Ramos (cell line): ENCODE results near the gene GCGR.

Experiments used
- in situ Hi-C: fragments of 300-500 bp; cut with MboI; formaldehyde crosslinking; loops from one replicate; pipeline ENCODE4 v1.14.3; 2022; ENCODE audit warnings: low sequenced_read_pairs; ENCODE audit not compliant: unreplicated experiment

Gene GCGR

DNA sequence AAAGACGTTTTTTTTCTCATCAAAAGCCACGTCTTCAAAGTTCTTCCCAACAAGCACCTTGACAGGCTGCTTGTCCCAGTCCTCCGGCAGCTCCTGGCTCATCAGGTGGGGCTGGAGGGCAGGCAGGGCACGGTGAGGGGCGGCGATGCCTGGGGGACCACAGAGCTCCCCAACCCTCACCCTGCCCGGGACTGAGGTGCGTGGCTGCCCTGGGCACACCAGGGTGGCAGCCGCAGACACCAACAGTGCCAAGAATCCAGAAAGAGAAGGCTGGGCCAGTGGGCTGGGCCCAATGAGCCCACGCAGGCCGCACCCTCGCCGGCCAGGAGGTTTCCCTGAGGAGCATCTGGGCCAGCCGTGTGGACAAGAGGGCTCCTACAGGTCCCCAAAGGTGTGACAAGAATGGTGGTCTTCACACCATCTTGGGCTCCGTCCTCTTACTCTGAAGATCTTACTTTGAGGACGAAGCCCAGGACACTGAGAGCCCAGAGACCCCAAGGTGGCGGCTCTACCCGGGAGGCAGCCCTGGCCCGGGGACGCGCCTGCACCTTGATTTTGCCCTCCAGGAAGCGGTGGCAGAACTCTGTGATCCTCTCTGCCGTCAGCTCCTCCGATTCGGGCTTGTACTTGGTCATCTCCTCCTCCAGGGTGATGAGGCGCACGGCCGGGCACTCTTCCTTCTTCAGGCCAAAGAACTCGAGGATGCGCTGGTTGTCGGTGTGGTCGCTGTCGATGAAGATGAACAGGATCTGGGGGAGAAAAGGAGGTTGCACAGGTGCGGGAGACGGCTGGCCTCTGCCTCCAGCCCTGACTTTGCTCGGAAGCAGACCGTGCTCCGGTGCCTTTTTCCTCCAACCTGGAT lies 42.2 kb downstream of the GCGR start:
- in situ Hi-C loops = no loop called here

DNA sequence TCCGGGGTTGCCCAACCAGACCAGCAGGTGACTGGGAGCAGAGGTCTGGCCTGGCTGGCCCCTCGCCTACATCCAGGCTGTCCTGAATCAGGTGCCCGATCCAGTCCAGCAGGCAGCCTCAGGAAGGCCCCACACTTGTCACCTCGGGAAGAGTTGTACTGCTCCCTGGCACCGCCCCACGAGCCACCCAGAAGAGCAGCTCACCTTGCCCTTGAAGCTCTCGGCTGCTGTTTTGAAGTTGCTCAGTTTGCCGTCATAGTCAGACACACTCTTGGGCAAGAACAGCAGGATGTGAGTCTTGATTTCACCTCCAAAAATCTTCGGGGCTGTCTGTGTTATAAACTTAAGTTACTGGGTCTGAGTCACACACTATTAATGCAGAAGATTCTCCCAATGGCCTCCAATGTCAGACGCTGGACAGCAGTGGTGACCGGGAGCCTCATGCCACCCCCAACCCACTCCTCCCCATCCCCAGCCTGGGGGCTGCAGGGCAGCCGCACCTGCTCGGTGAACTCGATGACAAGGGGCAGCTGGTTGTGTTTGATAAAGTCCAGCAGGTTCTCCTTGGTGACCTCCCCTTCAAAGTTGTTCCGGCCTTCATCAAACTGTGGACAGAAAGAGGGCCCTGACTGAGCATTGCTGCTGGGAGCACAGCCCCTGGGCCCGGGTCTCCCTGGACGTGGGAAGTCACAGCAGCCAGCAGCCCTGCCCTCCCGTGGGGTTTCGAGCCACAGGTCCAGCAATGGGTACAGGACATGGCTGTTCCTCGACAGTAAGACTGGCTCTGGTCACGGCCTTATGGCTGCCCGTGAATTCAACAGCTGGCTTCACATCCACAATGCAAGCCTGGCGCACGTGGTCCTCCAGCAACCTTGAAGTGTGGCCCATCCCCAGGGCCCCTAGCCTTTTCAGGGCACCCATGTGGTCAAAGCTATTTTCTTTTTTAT lies 43.1 kb downstream of the GCGR start:
- in situ Hi-C loops = no loop called here

DNA sequence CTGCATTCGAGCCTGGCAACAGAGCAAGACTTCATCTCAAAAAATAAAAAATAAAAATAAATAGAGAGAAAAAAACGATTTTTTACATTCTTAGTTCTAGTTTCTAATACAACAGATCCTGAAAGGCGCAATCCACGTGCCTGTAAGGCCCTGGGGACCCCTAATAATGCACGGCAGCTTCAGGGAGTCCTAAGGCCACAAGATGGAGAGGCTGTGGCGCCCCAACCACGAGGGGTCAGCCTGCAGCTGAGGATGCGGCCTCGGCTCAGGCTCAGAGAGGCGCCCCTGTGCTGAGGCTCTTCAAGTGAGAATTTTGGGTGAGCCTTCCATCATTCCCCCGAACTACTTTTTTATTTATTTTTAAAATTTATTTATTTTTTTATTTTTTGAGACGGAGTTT lies 45.5 kb downstream of the GCGR start:
- in situ Hi-C loops = no loop called here

DNA sequence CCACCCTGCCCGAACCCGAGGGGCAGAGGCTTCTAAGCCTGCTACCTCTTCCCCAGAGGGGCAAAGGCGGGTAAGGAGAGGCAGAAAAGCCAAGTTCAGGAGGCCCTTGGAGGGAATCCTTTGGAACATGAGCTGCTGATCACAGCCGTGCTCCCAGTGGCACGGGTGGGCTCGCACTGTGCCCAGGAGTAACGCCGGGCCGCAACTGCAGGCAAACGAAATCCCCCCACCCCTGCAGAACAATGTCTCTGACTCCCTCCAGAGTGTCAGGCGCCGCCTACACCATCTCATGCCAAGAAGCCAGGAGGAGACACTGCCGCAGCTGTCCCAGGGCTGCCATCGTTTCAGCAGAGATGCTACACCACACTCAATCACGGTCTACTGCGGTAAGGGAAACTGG lies 47.5 kb downstream of the GCGR start:
- in situ Hi-C loops = no loop called here

DNA sequence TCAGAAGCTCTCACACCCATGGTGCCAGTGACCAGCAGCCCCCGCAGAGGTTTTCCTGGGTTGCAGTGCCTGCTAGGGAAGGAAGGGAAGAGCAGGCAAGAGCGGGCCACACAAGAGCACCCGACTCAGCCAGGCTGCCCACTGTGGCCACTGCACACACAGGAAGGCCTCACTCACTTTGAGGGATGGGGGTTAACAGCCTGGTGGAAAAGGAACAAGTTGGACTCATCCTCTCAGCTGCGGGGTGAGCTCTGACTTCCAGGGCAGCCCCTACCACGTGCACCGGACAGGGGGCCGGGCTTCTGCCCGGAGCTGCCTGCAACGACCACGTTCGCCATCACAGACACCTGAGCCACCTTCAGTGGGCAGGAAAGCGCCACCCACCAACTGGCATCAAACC lies 48.3 kb downstream of the GCGR start:
- in situ Hi-C loops = no loop called here

DNA sequence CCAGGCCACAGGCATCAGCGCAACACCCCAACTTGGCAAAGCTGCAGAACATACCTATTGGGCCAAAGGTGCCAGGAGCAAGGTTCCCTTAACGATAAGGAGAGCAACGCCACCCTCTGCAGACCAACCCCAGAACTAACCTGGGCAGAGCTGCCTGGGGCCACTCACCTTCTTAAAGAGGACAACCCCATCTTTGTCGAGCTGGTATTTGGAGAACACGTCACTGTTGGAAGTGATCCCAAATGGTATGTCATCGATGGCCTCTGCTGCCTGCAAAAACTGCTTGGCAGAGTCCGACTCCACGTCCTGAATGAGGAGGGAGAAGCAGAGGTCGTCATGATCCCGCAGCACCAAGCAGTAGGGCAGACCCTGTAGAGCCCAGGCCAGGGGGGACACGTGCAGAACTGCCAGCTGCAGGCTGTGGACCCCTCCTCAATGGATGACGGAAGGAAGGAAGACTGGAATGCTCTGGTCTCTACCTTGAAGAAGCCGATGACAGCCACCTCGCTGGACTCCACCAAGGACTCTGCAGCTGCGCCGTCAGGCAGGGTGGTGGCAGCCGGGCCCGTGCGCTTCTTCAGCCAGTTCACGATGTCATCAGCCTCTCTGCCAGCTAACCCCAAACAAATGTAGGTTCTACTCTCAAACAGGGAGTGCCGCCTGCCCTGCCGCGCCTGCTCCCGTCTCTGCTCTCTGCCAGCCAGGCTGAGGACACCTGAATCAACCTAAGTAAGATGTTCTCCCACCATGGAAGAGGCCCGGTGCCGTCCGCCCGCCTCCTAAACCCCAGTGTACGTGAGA lies 51.2 kb downstream of the GCGR start:
- in situ Hi-C loops = no loop called here

DNA sequence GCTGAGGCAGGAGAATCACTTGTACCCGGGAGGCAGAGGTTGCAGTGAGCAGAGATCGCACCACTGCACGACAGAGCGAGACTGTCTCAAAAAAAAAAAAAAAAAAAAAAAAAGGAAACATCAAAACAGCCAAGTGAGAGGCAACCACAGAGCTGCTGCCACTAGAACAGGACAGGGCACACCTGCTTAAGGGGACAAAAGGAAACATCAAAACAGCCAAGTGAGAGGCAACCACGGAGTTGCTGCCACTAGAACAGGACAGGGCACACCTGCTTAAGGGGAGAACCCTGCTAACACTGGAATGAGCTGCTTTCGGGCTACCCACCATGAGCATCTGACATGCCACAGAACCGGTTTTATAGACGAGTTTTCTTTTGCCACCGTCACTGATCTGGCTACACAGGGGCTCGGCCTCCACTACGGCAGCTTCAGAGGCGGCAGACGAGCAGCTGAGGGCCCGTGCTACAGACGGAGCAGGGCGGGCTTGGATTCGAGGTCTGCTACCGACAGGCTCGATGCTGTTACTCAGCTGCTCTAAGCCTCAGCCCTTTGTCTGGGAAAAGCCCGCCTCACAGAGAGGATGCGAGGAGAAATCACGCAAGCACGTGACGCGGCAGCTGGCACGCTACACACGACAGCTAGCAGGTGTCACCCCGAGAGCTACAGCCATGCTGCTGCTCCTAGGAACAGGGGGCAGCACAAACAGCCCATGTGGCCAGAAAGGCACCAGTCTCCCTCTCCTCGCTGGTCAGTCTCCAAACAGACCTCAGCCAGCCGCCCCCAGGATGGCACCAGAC lies 54.4 kb downstream of the GCGR start:
- in situ Hi-C loops = no loop called here

DNA sequence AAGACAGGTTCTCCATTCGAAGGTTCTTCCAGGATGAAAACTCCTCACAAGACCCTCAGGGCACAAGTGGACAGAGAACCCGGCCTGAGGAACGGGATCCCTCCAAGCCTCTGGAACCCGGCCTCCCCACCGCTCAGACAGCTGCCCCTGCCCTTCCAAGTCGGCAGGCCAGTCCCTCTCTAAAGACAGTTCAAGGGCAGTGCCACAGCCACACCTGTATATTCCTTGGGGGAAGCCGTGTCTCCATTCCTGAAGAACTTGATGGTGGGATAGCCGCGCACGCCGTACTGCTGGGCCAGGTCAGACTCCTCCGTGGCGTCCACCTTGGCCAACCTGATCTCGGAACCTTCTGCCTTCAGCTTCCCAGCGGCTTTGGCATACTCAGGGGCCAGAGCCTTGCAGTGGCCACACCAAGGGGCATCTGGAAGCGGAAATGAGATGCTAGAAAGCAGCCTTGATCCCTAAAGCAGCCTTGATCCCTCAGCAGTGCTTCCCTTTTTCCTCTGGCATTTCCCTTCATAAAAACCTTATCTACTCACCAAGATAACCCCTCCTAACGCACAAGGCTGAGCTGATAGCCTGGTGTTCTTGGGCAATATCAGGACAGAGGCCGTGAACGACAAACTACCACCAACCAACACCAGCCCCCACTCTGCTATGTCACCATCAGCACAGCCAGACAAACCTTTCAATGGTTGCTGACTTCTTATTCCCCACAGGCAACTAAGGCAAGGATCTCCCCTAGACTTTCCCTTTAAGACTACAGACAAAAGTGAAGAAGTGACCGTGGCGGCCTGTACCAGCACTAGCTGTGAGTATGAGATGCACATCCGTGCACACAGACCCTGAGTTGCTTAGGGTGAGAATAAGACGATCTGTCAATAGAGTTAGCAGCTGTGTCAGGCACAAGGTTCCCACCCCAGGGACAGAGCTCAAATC lies 55.3 kb downstream of the GCGR start:
- in situ Hi-C loops = no loop called here

DNA sequence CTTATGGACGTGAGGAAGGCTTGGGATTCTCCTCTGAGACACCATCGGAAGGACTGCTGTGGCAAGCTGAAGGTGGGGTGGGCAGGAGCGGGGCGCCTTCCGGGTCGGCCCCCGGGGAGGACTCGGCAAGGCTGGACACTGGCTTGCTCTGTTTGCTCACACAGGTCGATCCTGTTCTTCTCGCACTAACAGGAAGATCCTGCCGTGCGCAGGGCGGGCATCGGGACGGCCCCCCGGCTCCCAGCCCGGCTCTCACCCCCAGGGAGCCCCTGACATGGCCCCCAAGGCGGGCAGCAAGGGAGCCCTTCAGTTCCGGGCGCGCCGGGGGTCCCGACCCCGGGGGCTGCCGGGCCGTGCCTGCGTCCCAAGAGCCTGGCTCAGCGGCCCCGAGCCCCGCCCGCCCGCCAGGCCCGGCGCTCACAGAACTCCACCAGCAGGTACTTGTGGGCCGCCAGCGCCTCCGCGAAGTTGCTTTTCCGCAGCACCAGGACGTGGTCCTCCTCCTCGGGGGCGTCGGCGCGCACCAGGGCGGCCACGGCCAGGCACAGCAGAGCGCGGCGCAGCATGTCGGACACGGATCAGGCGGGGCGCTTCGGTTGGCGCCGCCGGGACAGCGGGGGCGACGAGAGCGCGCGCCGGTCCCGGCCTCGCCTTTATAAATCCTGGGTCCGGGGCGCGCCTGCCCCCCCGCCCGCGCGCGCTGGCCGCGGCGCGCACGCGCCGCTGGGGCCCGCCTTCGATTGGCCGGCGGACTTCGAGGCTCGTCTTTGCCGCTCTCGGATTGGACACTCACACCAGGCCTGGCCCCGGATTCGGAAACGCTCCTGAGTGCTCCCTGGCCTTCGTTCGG lies 56.2 kb downstream of the GCGR start, which contains the start of gene P4HB:
Gene P4HB (minus strand): TSS at position 630 of the 850 bp plus-strand sequence. CDS start 64 bp downstream, at position 566.
- in situ Hi-C loops = no loop called here

DNA sequence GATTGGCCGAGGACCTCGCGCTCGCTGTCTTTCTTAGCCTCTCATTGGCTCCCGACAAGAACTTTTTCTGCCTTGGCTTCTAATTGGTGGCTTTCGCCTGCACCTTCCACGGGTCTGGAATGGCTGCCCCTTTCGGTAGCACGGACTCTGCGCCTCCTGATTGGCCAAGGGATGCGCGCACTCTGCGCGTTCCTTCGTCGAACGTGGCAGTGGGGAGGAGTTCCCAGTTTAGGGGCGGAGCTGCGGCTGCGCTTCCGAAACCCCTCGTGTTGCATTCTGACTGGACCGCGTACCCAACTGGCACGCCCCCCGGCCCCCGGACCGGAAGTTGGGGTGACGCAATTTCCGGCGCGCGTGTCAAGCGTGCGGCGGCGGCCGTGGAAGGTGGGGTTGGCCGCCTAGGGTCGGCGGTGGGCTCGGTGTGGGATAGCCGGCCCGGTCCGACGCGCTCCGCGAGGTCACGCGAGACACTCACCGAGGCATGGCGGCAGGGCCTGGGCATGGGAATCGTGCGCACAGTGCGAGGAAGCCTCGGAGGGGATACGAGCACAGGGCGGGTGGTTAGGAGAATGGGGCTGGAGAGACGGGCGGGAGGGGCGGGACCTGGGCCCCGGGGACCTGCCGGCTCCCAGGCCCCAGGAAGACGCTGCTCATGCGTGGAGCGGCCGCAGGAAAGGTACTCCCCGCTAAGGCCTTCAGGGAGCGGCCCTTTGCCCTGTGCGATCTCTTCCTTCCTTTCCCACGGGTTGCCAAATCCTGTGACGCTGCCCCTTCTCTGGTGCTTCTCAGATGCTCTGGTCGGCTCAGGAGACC lies 57.0 kb downstream of the GCGR start:
- in situ Hi-C loops = no loop called here

DNA sequence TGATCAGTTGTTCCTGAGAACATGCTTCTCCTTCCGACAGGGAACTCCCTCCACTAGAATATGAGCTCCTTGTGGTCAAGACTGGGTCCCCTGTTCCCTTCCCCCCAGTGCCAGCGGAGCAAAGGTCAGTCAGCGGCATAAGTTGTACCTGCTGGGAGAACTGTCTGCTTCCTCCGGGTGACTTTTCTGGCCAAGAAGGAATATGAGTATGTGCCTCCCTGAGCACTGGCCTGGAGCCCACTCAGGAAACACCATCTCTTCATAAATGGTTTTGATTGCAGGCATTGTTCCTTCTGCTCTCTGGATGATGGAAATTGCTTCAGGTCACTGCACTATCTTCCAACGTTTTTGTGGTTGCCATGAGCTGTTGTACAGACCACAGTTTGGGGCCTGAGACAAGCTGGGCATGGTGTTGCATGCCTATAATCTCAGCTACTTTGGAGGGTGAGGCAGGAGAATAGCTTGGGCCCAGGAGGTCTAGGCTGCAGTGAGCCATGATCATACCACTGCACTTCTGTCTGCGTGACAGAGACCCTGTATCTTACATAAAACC lies 59.2 kb downstream of the GCGR start:
- in situ Hi-C loops = no loop called here
